ENCODE results near the gene LRRN2.

GRCh38 chr1:204578867-204579664 is 106.5 kb downstream of the LRRN2 start:
- TF ChIP-seq CTCF (IDR thresholded peaks at IDR 0.05) (no peak), POLR2AphosphoS5 (IDR thresholded peaks at IDR 0.05) (peak in 2 of 3 donors; percentile 32 to 49)
